Testis (tissue), 2 donors: Measurements from ENCODE around the gene TRIM38.
"Not testable (repeated sequence)": the region's sequence is repeated elsewhere in the genome, so short reads cannot be mapped to it uniquely, and the experiment has no call there.

Source experiments
- CTCF ChIP-seq, 3 experiments: fragments of 450-650 bp in 2 of 3; fragments of 200-600 bp in 1 of 3; sonication (generic) in 1 of 3; IDR thresholded peaks; one replicate each; pipeline ENCODE4 v1.5.1; 2016 to 2019; ENCODE audit warnings: antibody characterized with exemption in 3 of 3, mild to moderate bottlenecking in 2 of 3, moderate library complexity in 1 of 3
- POLR2A ChIP-seq: fragments of 450-650 bp; IDR thresholded peaks from one replicate; pipeline ENCODE4 v1.6.1; 2017; ENCODE audit warnings: antibody characterized with exemption, mild to moderate bottlenecking, moderate library complexity

- not testable (repeated sequence) for TF ChIP-seq POLR2A; CTCF (IDR thresholded peaks at IDR 0.05)
Observed at GRCh38 chr6:25945738-25946137, 16.9 kb upstream of the TRIM38 start.
